ENCODE data around the gene CD300LB.

Gene CD300LB

DNA sequence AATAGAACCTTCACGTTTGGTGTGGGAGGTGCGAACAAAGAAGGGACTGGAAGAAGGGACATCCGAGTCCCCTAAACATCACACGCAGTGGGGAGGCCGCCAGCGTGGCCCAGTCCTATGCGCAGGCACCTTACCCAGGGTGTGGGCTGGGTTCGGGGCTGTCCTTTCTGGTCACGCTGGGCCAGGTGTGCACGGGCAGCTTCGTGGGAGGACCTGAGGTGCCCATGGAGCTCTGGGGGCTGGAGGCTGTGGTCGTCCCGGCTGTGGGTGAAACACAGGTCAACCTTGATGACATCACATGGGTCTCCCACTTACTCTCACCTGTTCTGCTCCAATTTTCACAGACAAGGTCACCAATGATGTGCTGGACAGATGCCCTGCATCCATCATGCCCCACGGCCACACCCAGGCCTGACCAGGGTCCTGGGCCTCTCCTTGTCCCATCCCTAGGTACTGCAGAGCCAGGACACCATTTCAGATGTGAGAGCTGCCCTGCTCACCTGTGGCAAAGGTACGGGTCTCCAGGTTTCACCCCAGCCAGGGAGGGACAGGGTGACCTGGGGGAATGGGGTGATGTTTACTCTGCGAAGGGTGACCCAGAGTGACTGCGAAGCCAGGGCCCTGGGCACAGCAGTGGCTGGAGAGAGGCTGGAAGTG is 11.6 kb upstream of the CD300LB start:
- TF ChIP-seq GATA2 (IDR thresholded peaks at IDR 0.05; ENCODE audit: low read depth, low read length) = no peak
- TF ChIP-seq GATA3 (IDR thresholded peaks at IDR 0.05; ENCODE audit: low read depth, low read length) = no peak

DNA sequence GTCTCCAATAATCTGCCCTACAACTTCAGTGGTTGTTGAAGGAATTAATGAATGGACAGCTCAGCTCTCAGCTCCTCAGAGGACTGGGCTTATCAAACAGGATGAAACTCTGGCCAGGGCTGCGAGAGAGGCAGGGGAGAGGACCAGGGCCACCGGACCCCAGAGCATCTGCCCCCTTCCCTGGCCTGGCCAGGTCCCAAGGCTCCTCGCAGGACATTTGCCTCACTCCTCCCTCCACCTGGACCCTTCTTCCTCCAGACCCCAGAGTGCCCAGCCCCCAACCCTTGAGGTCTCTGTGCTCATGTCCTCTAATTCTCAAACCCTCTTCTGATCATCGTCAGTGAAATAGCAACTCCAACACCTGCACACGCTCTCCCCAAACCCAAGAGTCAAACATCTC is 10.9 kb upstream of the CD300LB start:
- TF ChIP-seq GATA3 (IDR thresholded peaks at IDR 0.05; ENCODE audit: low read depth, low read length) = no peak

DNA sequence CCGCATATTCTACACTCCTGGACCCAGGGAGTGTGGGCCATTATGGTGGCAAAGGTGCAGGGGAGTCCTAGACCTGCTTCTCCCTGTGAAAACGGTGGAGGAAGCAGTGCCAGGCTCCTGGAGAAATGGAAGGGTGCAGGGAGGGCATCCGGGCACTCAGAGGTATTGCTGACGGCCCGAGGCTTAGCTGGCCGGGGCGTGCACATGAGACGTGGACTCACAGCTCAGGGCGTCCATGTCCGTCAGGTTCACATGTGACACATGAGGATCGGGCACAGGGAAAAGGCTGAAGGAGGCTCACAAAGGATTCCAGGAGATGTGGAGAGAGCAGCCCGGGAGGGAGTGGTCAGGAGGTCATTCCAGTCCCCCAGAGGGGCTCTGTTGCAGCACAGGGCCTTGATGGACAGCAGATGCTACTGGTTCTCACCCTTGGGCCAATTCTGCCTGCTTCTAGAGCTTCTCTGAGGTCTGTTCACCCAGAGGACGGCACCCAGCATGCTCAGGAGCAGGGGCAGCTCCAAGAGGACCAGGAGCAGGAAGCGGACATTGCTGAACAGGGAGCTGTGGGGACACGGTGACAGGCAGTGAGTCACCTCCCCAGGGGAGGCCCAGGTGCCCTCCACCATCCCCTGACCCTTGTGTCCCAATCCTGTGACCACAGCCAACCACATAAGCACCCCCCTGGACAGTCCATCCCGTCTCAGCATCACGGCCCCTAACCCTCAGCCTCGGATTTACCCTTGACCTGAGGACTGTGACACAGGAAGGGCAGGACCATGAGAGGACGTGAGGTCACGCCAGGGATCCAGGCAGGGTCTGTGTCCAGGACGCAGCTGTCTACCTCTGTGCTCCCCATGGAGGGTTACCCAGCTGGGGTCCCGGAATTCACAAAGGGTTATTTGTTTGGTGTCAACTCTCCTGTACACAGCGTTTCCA is 10.2 kb upstream of the CD300LB start:
- TF ChIP-seq GATA2 (IDR thresholded peaks at IDR 0.05; ENCODE audit: low read depth, low read length) (no peak), GATA3 (IDR thresholded peaks at IDR 0.05; ENCODE audit: low read depth, low read length) (no peak)

DNA sequence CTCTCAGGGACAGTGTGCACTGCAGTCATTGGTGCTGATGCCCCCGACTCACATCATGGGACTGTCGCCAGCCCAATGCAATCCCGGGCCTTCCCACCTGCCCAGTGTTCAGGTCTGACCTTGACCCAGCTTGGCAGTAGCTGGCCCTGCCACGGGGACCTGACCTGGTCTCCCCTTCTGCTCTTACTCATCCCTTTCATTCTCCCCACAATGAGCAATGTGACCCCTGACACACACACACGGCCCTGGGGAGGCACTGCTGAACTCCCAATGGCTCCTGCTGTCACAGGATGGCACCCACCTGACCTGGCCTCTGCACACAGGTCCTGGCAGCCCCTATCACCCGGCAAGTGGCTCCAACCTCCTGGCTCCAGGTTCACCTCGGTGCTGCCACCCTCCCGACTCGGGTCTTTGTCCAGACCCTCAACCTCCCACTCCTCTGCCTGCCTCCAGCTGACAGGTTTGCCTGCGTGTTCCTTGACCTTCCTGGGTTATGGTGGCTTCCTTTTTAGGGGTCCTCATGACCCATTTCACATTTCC is 8.1 kb upstream of the CD300LB start:
- TF ChIP-seq GATA3 (IDR thresholded peaks at IDR 0.05; ENCODE audit: low read depth, low read length) = no peak
- TF ChIP-seq GATA2 (IDR thresholded peaks at IDR 0.05; ENCODE audit: low read depth, low read length) = no peak

DNA sequence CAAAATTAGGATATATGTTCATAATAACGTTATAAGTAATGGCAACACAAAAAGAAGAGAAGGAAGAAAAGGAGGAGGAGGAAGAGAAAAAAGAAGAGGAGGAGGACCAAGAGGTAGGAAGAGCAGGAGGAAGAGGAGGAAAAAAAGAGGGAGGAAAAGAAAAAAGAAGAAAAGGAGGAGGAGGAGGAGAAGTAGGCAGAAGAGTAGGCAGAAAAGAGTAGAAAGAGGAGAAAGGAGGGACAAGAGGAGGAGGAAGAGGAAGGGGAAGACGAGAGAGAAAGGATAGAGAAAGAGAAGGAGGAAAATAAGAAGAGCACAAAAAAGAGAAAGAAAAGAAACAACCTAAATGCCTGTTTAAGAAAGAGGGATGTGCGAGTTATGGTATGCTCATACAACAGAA is 5.6 kb upstream of the CD300LB start:
- no peak for TF ChIP-seq GATA2 (IDR thresholded peaks at IDR 0.05; ENCODE audit: low read depth, low read length)
- TF ChIP-seq GATA3 (IDR thresholded peaks at IDR 0.05; ENCODE audit: low read depth, low read length) = no peak

DNA sequence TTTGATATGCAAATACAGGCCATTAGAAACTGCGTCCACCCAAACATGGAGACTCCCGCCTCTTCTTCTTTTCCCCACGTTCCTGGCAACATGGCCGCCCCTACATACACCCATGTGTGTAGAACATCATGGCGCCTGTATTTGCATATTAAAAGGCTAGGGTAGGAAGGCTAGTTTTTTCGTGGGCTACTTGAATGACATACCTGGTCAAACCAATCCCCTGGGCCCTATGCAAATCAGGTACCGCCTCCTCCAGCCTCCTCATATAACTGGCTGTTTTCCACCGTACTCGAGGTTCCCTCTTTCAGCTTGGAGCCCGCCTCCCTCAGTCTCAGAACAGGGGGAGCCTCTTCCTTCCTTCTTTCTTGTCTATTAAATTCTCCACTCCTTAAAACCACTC is 840 bp upstream of the CD300LB start:
- TF ChIP-seq GATA2 (IDR thresholded peaks at IDR 0.05; ENCODE audit: low read depth, low read length) = no peak
- TF ChIP-seq GATA3 (IDR thresholded peaks at IDR 0.05; ENCODE audit: low read depth, low read length) = no peak

DNA sequence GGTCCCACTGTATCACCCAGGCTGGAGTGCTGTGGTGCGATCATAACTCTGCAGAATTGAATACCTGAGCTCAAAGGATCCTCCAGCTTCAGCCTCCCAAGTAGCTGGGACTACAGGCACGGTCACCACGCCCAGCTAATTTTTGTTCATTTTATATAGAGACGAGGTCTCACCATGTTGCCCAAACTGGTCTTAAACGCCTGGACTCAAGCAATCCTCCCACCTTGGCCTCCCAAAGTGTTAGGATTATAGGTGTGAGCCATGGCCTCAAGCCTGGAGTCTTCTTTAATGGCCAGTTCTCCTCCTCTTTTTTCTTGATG is 484 bp downstream of the CD300LB start:
- no peak for TF ChIP-seq GATA2 (IDR thresholded peaks at IDR 0.05; ENCODE audit: low read depth, low read length)
- TF ChIP-seq GATA3 (IDR thresholded peaks at IDR 0.05; ENCODE audit: low read depth, low read length) = no peak

DNA sequence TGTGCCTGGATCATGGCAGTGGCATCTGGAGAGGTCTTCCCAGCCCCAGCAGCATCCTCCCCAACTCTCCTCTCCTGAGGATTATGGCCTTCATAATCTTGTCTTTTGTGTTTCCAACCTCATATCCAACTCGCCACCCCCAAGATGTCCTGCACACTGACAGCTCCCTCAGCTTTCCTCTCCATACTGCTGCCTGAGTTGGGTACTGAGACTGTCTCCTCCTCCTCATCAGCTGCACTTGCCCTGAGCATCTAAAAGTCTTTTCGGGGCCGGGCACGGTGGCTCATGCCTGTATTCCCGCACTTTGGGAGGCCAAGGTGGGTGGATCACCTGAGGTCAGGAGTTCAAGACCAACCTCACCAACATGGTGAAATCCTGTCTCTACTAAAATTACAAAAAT is 2.0 kb downstream of the CD300LB start:
- TF ChIP-seq GATA2 (IDR thresholded peaks at IDR 0.05; ENCODE audit: low read depth, low read length) (no peak), GATA3 (IDR thresholded peaks at IDR 0.05; ENCODE audit: low read depth, low read length) (no peak)

DNA sequence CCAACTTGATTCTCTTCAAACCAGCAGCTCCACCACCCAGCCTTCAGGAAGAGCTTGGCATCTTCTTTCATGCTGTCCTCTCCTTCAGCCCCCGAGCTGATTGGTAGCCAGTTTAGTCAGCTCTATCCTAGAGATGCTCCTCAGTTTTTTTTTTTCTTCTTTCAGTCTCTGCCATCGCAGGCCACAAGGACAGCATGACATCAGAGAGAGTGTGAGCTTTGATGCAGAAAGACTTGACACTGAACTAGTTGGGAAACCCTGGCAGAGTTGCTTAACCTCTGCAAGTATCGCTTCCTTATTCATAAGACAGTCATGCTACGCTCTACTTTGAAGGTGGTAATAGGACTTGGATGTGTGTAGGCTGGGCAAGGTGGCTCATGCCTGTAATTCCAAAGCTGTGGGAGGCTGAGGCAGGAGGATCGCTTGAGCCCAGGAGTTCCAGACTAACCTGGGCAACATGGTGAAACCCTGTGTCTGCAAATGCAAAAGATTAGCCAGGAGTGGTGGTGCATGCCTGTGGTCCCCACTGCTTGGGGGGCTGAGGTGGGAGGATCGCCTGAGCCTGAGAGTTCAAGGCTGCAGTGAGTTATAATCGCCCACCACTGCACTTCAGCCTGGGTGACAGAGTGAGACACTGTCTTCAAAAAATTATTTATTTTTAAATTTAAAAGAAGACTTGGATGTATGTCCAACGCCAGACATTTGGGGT is 2.6 kb downstream of the CD300LB start:
- TF ChIP-seq GATA3 (IDR thresholded peaks at IDR 0.05; ENCODE audit: low read depth, low read length) (no peak), GATA2 (IDR thresholded peaks at IDR 0.05; ENCODE audit: low read depth, low read length) (no peak)

DNA sequence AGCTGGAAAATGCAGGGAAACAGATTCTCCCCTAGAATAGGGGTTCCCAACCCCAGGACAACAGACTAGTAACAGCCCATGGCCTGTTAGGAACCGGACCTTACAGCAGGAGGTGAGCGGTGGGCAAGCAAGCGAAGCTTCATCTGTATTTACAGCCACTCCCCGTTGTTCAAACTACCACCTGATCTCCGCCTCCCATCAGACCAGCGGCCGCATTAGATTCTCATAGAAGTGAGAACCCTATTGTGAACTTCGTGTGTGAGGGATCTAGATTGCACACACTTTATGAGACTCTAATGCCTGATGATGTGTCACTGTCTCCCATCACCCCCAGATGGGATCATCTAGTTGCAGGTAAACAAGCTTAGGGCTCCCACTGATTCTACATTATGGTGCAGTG is 3.5 kb downstream of the CD300LB start:
- TF ChIP-seq GATA3 (IDR thresholded peaks at IDR 0.05; ENCODE audit: low read depth, low read length) (no peak), GATA2 (IDR thresholded peaks at IDR 0.05; ENCODE audit: low read depth, low read length) (no peak)

DNA sequence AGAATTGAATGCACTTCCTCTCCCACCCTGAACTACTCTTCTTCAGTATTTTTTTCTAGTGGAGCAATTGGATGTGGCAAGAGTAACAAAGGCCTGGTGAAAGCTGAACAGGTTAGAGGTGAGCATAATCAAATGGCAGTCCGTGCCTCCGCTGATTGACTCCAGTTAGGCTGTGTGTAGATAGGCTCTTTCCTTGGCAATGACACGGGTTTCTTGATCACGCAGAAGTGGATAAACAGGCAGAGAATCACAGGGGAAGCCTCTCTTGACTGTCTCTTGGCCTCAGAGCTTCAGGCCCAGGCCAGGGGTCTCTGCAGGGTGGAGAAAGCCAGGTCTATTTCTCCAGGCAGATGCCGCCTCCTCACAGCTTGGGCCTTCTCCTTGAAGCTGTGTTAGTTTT is 4.2 kb downstream of the CD300LB start:
- no peak for TF ChIP-seq GATA3 (IDR thresholded peaks at IDR 0.05; ENCODE audit: low read depth, low read length)
- TF ChIP-seq GATA2 (IDR thresholded peaks at IDR 0.05; ENCODE audit: low read depth, low read length) = no peak

DNA sequence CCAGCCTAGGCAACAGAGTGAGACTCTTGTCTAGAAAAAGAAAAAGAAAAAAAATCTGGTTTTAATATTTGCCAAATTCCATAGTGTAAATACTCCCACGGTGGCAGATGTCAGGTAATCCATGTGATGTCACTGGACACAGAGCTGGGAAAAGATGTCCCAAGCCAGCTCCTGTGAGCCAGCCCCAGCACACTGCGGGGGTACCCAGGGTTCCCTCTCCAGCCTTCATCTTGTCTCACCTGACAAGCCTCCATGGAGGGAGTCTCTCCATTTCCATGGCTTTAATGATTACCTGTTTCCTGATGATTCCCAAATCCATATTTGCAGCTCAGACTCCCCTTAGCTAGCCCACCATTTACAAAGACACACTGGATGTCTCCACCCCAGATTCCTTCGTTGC is 4.6 kb downstream of the CD300LB start:
- TF ChIP-seq GATA3 (IDR thresholded peaks at IDR 0.05; ENCODE audit: low read depth, low read length) (no peak), GATA2 (IDR thresholded peaks at IDR 0.05; ENCODE audit: low read depth, low read length) (no peak)

DNA sequence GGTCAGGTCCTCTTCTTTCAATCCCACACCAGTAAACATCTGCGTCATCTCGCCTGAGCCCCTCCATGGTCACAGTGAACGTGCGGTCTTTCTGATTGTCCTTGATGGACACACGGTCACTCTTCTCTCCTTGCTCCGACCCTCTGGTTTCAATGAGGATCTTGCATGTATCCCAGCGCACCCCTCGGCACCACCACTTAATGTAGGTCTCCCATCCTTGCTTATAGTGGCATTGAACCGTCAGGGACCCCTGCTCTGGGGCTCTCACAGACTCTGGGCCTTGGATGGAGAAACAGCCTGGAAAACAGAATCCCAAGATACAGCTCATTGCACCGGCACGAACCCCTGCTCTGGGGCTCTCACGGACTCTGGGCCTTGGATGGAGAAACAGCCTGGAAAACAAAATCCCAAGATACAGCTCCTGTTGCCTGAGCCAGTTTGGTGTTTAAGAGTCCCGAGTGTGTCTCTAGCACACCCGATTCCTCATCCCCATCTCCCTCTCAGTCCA is 5.4 kb downstream of the CD300LB start:
- no peak for TF ChIP-seq GATA2 (IDR thresholded peaks at IDR 0.05; ENCODE audit: low read depth, low read length)
- TF ChIP-seq GATA3 (IDR thresholded peaks at IDR 0.05; ENCODE audit: low read depth, low read length) = no peak

DNA sequence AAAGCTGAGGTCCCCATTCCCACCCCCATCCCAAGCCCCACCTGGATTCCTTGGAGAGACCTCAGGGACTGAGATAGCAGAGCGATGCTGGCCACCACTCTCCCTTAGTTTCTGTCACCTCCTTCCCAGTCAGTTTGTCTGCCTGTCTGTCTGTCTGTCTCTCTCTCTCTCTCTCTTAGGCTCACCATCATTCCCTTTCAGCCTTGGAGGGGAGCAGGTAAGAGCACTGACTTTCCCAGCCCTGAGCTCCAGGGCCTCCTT is 5.9 kb downstream of the CD300LB start:
- no peak for TF ChIP-seq GATA3 (IDR thresholded peaks at IDR 0.05; ENCODE audit: low read depth, low read length)
- TF ChIP-seq GATA2 (IDR thresholded peaks at IDR 0.05; ENCODE audit: low read depth, low read length) = no peak

Measured in SH-SY5Y (cell line).